Inferior parietal cortex (tissue), 1 donor: Measurements from ENCODE around the gene GRIK5.

ENCODE experiments used
- DNase-seq: peaks from one replicate; pipeline ENCODE4 v3.0.0-alpha.2; 2016; ENCODE audit errors: extremely low spot score

The GRIK5 gene

DNA sequence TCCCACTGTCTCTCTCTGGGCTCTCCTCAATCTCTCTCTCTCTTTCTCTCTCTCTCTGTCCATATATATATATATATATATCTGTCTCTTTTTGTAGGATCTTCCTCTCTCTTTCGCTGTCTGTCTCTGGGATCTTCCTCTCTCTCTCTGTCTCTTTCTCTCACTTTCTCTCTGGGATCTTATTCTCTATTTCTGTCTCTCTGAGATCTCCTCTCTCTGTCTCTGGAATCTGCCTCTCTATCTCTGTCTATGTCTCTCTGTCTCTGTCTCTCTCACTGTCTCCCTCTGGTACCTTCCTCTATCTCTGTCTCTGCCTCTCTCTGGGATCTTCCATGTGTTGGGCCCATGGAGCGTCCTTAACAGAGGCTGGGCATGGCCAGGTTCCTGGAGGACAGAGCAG is 79.4 kb downstream of the GRIK5 start:
- DNase-seq = no peak

DNA sequence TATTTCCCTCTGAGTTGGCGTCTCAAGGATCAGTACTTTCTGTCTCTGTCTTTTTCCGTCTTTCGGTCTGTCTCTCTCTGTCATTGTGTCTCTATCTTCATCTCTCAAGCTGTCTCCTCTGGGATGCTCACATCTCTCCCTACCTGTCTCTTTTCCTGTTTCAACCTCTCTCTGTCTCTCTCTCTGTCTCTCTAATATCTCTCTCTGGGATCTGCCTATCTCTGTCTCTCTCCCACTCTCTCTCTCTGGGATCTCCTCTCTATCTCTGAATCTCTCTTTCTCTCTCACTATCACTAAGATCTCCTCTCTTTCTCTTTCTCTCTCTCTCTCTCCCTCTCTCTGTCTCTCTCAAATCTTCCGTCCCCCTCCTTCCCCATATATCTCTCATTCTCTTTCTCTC is 80.0 kb downstream of the GRIK5 start:
- no peak for DNase-seq

GRCh38 chr19:41988947-41989346 is 81.1 kb downstream of the GRIK5 start:
- no peak for DNase-seq

GRCh38 chr19:41987141-41987860 is 82.7 kb downstream of the GRIK5 start:
- no peak for DNase-seq

DNA sequence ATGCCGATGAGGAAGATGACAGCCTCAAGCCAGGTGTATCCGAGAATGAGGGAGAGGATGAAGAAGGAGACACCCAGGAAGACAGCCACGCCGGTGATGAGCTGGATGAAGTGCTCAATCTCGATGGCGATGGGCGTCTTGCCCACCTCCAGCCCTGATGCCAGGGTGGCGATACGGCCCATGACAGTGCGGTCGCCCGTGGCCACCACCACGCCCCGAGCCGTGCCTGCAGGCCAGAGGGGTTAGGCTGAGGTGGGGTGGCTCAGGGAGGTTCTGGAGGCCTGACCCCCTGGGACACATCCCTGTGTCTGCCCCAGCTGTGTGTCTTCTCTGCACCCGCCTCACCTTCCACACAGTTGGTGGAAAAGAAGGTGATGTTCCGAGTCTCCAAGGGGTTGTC is 85.0 kb downstream of the GRIK5 start:
- DNase-seq = no peak

- DNase-seq = no peak
Measured at GRCh38 chr19:41981724-41982123, 88.3 kb downstream of the GRIK5 start.

- DNase-seq = no peak
Measured at GRCh38 chr19:41978470-41978869, 91.5 kb downstream of the GRIK5 start.

DNA sequence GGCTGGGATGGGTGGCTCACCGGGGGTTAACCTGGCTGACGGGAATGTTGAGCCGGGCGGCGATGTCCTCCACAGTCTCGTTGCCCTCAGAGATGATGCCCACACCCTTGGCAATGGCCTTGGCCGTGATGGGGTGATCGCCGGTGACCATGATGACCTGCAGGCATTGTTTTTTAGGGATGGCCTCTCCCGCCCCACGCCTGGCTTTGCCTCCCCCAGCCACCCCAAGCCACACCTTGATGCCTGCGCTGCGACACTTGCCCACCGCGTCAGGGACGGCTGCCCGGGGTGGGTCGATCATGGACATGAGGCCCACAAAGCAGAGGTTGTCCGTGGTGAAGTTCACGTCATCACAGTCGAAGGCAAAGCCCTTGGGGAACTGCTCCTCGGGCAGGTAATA is 92.1 kb downstream of the GRIK5 start:
- DNase-seq = no peak

DNA sequence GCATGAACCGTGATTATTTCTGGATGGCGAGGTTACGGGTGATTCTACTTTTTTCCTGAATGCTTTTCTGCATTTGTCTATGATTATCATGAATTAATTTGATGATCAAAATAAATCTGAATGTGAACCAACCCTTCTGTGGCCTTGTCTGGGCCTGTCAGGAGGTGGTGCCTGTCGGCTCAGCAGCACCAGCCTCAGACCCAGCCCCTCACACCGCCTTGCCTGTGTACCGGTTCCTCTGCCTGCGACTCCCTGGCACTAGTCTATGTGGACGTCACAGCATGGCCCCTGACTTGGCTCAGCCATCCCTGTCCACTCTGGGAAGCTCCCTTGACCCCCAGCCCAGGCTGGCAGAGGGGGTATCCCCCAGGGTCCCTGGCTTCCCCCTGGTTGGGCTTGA is 95.4 kb downstream of the GRIK5 start:
- DNase-seq = no peak

DNA sequence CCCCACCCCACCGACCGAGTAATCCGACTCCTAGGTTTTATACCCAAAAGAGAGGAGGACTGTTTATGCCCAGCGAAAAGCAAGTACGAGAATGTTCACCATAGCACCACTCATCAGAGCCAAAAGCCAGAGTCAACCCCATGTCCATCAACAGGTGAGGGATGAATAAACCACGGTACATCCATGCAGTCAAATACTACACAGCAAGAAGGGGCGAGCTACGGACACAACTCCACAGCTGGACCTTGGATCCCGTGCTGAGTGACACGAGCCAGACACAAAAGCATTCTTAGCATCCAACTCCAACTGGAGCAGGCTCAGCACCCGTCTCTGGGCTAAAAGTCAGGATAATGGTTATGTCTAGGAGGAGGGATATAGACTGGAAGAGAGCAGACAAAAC is 98.6 kb downstream of the GRIK5 start:
- no peak for DNase-seq

GRCh38 chr19:41969772-41970458 is 100.1 kb downstream of the GRIK5 start:
- DNase-seq = no peak

DNA sequence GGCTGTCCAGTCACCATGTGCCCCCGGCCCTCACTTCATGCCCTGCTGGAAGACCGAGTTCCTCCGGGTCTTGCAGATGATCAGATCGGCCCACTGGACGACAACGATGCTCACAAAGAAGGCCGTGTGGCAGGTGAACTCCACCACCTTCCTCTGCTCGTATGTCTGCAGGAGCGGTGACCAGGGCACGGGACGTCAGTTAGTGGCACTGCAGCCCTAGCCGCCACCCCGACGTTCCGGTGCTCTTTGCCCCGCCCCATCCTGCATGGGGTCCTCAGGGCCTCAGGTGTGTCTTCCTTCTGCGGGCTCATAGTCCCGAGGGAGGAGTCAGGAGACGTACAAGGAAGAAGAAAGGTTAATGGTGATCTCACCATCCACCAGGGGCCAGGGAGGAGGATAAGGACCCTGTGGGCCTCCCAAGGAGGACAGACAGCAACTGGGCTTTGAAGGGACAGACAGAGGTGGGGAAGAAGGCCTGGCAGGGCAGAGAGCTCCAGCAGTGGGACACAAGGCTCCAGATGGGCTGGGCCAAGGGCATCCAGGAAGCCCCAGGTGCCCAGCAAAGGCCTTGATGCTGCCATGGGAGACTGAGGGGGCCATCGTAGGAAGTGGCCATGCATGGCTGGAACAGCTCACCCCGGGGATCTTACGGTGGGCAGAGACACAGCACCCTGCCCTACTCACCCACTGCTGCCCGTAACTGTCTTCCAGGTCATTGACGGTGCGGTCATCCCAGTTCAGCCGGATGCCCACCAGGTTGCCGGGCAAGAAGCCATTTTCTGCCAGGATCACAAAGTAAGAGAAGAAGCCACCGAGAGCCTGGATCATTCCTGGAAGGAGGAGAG is 101.0 kb downstream of the GRIK5 start:
- DNase-seq = no peak

DNA sequence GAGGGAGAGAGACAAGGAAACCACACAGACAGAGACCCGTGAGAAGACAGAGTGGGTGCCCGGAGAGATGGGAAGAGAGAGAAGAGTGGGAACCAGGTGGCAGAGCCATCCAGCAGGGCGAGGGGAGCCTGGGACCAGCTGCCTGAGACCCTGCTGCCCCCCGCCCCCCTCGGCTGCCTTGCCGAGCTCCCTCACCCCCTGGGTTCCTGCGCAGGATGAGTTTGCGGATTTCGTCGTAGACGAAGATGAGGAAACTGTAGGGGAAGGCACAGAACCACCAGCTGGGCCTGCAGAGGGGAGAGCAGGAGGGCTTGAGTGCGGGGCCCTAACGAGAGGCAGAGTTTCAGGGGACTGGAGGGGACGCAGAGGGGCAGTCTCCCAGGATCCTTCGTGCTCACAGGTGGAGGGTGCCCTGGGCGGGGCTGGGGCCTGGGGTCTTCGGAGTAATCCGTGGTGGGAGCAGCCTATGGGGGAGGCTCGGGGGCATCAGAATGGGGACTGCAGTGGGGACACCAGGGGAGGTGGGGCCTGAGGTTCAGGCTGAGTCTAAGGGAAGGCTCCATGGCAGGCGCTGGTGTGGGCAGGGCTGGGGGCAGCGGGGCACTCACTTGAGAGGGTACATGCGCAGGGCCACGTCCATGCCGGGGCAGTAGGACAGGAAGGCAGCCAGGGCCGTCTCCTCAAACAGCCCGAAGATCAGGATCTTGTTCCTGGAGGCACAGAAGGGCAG is 102.8 kb downstream of the GRIK5 start:
- DNase-seq = no peak

GRCh38 chr19:41965106-41965505 is 104.9 kb downstream of the GRIK5 start:
- no peak for DNase-seq

DNA sequence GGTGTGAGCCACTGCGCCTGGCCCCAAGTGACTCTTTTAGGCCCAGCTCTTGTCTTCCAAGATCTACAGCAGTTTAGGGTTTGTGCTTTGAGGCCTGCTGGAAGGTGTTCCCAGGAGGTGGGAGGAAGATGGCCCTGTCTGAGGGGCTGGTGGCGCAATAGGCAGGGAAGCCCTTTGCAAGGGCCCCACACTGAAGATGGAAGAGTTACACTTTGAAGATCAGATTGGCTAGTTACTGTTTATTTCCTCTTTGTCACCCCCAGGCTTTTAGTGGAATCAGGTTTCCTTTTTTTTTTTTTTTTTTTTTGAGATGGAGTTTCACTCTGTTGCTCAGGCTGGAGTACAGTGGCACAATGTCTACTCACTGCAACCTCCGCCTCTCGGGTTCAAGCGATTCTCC is 109.0 kb downstream of the GRIK5 start:
- no peak for DNase-seq

- DNase-seq = peak; percentile 91
Measured at GRCh38 chr19:41959056-41960053, 110.7 kb downstream of the GRIK5 start, which contains the start of gene RABAC1. RABAC1 (minus strand) TSS chr19:41959321; CDS start chr19:41959292, 29 bp downstream.

DNA sequence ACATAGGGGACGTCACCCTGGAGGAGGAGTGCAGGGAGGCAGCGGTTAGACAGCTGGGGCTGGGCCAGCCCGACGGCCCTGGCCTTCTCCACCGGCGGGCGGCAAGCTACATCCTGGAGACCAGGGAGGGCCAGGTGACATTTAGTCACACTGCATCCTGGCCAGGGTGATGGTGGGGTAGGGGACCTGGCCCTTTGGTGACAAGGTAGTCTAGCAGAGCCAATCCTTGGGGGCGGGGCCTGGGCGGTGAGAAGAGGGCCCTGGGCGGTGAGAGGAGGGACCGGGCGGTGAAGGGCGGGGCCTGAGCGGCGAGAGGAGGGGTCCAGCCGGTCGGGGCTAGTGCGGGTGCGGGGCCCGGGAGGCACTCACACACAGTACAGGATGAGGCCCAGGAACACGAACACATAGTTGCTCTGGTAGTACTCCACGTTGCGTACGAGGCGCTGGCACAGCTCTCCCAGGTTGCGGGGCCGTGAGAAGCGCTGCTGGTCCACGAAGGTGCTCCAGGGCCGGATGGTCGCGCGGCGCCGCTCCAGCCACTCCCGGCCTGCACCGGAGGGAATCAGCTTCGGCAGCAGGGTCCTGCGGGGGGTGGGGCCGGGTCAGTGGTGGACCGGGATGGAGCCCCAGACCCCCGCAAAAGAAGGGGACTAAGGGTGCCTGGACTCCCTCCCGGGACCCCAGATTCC is 111.5 kb downstream of the GRIK5 start:
- no peak for DNase-seq

DNA sequence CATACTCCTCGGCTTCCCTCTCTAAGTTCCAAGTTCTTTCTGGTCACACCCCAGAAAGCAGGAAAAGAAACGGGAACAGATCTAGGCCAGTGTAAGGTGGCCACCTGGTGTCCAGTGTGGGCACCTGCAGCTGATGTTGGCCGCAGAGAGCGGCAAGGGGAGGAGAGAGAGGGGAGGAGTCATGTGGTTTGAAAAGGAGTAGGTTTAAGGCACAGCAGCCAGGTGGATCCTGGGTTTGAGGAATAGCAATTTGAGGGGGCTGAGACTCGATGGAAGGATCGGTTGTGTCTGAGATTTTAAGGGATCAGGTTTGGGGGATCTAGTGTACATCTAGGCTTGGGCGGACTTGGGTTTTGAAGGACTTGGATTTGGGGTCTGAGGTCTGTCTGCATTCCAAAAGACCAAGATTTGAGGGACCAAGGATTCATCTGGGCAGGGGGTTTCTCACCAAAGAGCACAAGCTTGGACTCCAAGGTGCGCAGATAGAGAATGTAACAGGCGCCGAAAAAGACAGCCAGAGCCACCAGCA is 112.1 kb downstream of the GRIK5 start:
- DNase-seq = peak; percentile 62

DNA sequence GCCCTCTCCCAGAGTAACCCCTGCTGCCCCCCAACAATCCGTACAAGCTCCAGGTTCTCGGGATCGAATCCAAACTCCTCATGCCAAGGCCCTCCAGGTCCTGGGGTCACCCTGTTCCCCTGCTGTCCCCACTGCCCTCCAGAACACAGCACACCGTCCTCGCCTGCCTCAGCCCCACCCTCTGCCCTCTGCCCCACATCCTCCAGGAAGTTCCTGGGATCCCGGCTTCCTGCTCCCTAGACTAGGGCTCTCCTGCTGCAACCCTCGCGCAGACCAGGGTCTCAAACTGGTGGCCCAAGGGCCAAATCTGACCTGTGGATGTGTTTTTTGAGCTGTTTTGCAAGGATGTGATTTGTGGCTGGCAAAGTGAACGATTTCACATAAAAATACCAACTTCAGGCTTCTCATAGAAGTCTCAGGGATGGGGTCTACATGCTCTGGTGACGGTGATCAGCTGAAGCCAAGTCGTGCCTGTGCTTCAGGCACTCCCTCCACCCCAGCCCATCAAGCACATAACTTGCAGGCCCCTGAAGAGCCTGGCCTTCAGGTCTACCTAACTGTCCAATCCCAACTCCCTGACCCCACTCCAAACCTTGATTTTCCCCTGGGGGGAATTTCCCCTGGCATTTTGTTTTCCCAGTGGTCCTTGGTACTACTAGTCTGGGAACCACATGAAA is 112.7 kb downstream of the GRIK5 start:
- DNase-seq = no peak
